Cardiac septum (tissue), 1 donor: ENCODE measurements around the gene STEAP1. TPM values are rescaled to one million over a fixed set of nuclear protein-coding genes. Genes with fewer than 3 reads are reported as not detected.
"Not testable (repeated sequence)": the region's sequence is repeated elsewhere in the genome, so short reads cannot be mapped to it uniquely, and the experiment has no call there.

ENCODE experiments used
- DNase-seq: peaks from one replicate; pipeline ENCODE4 v3.0.0-alpha.2; 2020; ENCODE audit warnings: low spot score
- intact Hi-C: fragments of 100-400 bp; cut with DNase I; formaldehyde crosslinking; loops from one replicate; pipeline ENCODE4 v1.14.0; 2022
- total RNA-seq: library from RNA; stranded (reverse); fragmentation: NEBNext Ultra II Directional; extraction: Animal tissue kit (Norgen Biotek cat#: 25700); gene quantifications from one replicate; pipeline ENCODE4 v1.2.1, GENCODE V29; 2021
- donor health status: DM: no; HTN: no; CAD: no.

STEAP1 gene
- total RNA-seq, 1 donor from 2014 or later: 6.5 TPM

DNA sequence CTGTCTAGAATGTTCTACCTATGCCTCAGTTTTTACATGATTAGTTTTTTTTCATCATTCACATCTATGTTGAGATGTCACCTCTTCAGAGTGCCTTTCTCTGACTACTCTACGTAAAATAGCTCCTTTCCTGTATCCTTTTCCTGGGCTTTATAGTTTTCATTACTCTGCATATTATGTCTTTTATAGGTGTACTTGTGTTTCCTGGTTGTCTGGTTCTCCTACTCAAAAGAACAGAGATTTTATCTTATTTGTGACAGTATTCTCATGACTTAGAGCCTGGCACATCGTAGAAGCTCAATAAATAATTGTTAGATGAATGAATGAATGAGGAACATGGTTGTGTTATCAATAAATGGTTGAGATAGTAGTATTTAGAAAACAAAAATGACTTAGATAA is 17.9 kb downstream of the STEAP1 start:
- intact Hi-C loops: no loop called here
- no peak for DNase-seq

DNA sequence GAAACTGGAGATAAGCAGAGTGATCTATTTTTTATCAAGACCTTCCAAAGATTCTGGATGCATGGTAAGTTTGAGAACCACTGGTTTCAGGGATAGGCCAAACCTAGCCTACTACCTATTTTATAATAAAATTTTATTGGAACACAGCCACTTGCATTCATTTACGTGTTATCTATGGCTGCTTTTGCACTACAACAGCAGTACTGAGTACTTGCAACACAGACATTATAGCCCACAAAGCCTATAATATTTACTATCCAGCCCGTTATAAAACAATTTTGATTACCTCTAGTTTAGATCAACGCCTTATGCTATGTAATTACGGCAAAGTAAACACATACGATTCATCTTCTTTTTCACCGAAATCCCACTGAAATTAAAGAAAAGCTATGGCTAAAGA is 18.4 kb downstream of the STEAP1 start:
- intact Hi-C loops: no loop called here
- DNase-seq: no peak

DNA sequence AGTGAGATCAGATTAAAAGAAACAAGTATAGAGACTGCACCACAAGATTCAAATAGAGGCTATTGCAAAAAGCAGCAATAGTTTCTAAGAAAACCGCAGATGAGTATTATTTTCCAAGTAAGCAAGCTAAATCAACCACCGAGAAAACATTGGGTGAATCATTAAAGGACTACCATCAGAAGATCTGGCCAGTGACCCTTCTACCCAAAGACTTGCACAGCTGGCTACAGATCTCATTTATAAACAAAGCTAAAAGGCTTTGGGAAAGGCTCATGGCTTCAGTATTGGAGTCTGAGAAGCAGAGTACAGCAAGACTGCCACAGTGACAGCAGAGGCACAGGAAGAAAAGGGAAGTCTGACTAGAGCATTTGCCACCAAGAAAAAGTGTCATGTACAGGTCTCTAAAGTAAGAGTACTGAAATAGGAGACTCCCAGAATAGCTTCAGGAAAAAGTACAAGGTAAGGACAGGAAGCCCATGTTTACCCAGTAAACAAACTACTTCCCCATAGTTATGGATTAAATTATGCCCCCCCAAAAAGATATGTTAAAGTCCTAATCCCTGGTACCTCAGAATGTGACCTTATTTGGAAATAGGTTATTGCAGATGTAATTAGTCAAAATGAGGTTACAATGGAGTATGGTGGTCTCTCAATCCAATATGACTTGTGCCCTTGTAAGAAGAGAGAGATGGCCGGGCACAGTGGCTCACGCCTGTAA is 19.0 kb downstream of the STEAP1 start:
- intact Hi-C loops: no loop called here
- DNase-seq: no peak

GRCh38 chr7:90175667-90176066 is 21.4 kb downstream of the STEAP1 start:
- no peak for DNase-seq
- intact Hi-C loops: no loop called here

DNA sequence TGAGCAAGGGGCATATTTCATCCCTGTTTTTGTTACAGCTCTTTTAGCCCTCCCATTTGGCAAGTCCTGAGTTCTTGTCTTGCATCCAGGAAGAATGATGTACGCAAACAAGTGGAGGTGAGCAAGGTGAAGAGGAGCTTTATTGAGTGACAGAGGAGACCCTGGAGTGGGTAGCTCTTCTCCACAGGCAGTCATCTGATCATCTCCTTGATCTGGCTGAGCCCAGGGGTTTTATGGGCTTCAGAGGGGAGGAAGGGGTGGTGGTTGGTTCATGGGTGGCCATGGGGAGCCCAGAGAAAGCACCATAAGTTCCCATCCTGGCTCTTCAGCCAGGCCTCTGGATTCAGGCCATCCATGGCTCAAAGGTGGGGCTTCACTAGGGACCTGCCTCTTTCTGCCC is 21.9 kb downstream of the STEAP1 start:
- intact Hi-C loops: no loop called here
- no peak for DNase-seq

DNA sequence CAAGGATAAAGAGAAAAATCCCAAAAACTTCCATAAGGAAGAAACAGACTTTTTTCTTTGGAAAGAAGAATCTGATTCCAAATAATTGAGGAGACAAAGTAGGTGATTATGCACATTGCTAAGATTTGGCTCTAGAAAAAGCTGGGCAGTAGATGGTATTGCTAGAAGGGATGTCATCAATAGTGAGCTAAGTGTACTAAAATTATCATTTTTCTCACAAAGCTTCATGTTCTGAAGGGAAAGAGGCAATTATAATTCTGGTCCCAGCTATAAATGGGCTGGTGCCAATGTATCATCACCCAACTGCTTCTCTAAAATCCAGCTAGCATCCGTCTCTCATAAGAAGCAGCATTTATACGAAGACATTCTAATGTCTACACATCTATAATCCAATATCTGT is 23.9 kb downstream of the STEAP1 start:
- DNase-seq: no peak
- intact Hi-C loops: no loop called here

DNA sequence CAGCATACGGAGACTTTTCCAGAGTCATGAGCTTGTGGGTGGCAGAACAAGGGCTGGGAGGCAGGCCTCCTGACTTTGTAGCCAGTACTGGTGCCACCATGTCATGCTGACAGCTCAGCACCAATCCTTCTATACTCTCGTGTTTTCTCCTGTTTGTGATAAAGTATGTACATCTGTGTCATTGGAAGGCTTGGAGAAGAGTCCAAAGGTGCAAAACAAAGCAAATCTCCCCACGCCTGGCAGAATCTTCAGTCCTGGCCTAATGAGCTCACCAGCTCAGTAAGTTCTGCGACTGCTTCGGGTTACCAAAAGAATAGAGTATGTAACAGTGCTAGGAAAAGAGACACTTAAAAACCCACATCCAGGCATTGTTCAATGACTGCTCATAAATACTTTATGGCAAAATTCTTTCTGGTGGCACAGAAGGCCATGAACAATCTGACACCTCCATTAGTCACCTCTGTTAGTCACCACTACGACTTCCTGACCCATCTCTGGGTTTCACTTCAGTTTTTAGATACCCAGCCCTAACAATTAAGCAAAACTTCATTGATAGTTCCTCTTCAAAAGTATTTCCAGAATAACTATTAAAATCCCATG is 24.5 kb downstream of the STEAP1 start:
- no peak for DNase-seq
- intact Hi-C loops: no loop called here

DNA sequence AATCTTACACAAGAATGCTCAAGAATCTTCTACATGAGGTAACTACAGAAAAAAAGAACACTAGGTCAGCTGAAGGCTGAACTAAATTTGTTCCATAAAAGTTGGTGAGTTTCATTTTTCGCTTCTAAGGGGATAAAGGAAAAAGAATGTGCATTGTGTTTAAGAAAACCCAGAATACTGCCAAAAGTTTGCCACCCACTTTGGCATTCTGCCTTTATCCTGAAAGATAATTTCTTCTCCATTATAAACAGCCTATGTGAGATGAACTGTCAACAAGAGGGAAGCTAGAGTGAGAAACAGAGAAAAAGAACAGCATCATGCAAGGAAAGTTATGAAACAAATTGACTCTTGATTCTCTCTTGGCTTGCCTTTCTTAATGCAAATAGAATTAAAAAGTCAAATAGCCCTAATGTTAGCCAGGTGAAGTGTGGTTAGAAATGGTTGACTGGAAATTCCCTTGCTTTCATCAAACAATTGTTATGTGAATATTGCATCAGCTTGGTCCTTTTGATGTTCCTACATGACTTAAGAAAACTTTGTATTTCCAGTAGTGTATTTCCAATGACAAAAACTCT is 25.8 kb downstream of the STEAP1 start:
- no peak for DNase-seq
- intact Hi-C loops: no loop called here

DNA sequence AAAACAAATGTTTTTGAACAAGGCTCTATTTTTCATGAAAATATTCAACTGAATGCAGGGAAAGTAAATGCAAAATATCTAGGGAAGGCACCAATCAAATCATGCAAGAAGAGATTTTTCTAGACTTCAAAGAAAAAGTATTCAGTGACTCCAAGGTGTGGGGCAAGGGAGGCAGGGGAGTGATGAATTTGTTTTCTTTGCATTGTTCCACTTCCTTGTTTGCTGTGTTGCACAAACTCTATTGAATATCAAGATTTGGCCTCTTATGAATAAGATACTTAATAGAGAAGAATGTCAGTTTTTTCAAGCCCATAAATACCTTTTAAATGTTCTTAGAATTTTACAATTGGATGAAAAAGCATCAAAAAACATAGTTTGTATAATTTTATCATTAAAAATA is 26.4 kb downstream of the STEAP1 start:
- no peak for DNase-seq
- intact Hi-C loops: no loop called here

DNA sequence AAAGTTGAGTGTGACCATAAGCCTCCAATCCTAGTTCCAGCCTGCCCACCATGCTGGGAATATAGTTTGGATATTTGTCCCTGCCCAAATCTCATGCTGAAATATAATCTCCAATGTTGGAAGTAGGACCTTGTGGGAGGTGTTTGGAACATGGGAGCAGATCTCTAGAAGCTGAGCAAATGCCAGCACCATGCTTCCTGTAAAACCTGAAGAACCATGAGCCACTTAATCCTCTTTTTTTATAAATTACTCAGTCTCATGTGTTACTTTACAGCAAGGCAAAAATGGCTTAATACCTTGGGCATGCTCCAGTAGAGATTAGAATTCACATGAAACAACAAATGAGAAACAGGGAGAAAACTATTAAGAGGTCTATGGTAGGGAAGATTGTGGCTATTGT is 27.2 kb downstream of the STEAP1 start:
- intact Hi-C loops: no loop called here
- no peak for DNase-seq

GRCh38 chr7:90186290-90186689 is 32.0 kb downstream of the STEAP1 start:
- DNase-seq, intact Hi-C loops: not testable (repeated sequence)

DNA sequence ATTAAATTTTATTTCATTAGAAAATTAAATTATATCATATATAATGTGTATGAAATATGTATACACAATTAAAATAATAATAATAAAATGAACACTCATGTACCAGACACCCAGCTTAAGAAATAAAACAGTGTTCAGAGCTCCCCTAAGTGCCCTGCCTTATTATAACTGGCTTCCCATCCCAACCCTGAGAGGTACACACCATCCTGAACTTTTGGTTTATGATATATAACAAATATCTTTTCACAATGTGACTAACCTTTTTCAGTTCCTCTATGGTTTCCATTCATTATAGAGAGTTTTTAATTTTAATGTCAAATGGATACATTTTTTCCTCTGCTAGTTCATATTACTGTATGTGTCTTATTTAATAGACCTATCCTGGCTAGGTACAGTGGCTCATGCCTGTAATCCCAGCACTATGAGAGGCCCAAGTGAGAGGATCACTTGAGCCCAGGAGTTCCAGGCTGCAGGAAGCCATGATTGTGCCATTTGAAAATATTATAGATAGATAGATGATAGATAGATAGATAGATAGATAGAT is 33.3 kb downstream of the STEAP1 start:
- no peak for DNase-seq
- intact Hi-C loops: no loop called here

DNA sequence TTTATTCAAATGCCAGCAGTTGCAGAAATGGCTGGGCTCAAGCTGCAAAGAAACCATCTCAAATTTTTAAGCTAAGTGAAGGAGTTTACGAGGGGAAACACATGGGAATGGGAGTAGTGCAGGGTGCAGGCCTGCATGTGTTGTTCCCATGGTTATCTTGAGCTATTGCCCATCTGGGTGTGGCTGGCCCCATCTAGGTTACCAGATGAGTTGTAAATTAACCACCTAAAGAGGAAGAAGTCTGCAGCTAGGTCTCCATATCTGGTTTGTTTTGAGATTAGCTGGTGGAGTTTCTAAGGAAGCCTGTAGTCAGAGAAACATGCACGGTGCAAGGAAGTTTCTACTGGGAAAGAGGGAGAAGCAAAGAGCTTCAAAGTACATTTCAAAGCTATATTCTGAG is 34.0 kb downstream of the STEAP1 start:
- intact Hi-C loops: no loop called here
- DNase-seq: no peak

GRCh38 chr7:90190995-90191394 is 36.7 kb downstream of the STEAP1 start:
- intact Hi-C loops: no loop called here
- DNase-seq: no peak

DNA sequence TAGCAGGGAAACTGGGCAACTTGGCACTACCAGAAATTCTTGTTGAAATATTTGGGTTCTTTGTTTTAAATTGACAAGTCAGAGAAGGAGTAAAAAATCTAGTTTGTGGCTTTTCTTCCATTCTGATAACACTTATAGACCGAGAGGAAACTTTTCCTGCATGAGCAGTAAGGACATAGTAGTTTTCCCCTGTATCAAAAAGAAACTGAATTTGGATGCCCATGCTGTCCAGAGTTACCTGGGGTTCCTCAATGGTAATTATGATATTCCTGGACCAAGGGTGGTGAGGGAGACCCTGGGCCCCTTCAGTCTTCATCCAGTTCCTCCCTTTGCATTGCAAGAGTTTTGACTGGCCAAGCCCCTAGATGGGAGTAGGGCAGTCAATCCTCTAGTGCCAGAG is 37.4 kb downstream of the STEAP1 start:
- DNase-seq: no peak
- intact Hi-C loops: no loop called here

DNA sequence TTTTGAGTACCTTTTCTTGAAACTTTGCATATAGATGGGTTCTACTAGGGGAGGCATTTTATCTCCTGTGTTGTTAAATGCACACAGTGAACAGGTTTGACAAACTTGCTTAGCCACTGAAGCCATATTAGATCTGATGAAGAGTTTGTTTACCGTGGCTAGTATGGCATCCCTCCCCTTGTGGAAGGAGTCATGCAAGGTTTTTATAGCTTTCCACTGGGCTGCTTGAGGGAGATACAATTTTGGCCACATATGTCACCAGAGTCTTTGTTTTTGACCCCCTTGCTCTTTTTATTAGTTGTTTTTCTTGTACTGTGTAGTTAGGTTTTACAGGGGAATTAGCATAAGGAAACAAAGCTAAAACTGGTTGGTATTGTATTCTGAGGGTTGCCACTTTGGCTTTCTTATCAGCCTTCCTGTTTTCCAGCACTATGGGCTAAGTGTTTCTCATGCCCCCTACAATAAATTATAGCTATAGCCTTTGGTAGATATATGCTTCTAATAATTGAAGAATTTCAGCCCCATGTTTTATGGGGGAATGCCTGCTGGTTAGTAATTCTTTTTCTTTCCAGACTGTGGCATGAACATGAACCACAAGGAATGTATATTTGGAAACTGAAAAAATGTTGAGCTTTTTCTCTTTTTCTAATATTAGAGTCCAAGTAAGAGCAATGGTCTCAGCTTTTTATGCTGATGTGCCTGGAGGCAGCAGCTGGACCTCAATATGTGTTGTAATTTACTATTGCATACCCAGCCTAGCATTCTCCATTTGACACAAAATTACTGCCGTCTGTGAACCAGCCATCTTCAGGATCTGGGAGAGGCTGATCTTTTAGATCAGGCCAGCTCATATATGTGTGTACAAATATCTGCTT is 38.8 kb downstream of the STEAP1 start:
- no peak for DNase-seq
- intact Hi-C loops: no loop called here

DNA sequence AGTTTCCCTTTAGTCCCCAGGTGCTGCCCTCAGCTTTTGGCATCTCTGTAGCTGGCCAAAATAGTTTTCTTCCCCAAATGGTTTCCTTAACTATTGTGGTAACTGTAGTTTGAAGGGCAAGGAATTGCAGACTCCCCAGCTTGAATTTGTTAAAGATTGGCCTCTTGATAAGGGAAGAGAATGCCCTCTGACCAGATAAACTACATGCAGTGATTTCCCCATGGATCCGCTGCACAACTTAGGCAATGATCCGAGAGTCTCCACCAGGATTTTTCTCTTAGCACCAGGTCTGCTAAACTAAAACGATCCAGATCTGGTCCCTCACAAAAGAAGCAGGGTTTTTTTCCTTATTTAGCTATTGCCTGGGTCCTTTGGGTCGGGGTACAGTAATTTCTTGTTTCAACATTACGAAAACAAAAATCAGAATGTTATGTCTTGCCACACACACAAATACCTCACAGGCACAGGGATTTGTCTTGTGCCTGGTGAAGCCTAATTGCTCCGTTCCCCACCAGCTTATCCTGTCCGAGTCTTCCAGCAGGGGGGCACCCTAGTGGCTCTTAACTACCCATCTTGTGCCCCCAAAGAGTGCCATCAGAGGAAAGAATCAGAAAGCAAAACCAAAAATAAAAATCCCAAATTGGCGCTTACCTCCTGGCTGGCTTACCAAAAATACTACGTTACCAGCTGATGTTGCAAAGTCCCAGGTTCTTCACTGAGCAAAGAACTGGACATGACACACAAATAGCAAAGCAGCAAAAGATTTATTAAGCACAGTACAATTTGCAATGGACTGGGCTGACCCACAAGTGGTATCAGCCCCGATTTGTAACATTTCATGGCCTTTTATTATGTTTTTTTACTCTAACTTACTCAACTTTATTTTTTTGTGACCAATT is 40.9 kb downstream of the STEAP1 start:
- intact Hi-C loops: no loop called here
- no peak for DNase-seq

- DNase-seq: no peak
- intact Hi-C loops: no loop called here
These were observed 47.4 kb downstream of the STEAP1 start for GRCh38 chr7:90201500-90202195.

- DNase-seq: no peak
- intact Hi-C loops: no loop called here
These were observed 53.7 kb downstream of the STEAP1 start for GRCh38 chr7:90207956-90208355.
